ENCODE results near the gene USP12.

The USP12 gene

DNA sequence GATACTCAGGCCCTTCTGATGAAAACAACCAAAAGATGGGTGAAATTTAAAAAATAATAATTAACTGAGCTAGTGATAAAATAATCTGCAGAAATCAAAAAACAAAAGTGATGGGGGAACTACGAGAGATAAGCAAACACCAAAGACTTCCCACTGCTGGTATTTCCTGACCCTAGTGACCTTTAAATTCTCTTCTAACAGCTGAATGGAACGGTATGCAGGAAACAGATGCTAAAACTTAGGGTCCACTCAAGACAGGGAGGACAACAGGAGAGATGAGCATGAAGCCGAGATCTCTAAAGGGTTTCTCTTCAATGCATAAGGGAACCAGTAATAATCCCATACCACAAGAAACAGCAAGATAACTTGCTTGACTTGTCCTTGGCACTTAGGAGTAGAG, 50.8 kb downstream of the USP12 start:
- DNase-seq (ENCODE audit: low spot score) = no peak

DNA sequence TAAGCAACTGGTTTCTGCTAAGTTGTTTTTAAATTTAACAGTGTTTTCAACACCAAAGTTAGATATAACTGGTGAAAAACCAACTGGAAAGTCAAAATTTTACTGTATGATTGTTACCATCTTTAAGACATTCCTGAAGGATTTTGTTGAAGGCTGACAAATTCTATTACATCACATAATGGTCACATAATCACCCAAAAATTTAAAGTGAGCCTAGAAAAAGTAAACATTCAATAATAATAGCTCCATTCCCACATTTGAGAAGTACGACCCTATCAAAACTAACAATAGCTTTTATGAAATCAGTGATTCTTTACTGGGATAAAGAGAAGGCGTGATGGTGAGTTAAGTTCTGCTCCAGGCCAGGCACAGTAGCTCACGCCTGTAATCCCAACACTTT, 51.6 kb downstream of the USP12 start:
- no peak for DNase-seq (ENCODE audit: low spot score)

DNA sequence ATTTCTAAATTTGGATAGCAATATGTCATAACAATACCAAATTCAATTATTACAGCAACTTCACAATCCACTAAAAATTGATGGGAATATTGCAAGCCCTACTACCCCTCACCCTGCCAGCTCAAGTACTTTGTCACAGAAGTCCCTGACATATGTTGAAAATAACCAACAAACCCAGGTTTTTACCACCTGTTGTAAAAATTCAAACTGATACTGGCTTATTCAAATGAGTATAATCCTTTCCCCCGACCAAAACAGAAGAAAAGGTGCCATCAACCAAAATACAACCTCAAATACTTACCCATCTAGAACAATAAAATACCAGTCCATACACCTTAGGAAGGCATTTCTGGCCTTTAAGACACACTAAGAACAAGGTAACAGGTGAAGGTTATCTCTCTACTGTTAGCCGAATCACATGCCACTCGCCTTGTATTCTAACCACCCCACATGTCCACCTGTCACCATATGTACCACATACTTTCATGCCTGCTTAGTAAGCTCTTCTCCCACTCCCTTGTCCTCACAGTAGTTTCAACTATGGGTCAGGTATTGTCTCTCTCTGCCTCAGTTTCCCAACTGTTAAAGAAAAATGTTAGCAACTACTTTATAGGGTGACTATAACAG, 53.1 kb downstream of the USP12 start:
- no peak for DNase-seq (ENCODE audit: low spot score)

DNA sequence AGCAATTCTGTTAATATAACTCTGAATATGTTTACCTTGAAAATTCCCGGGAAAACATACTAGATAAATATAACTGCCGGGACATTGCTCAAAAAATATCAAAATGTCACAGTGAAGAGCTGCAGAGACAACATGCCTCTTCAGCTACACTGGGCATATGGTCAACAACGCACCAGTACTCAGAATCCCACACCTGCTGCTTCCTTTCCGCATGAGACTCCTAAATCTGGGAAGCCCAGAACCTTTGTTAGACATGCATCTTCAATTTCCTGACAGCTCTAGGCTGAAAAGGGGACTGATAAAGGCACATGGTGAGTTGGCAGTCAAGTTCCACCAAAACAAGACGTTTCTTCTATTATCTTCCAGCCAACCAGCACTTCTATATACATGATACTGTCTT, 53.7 kb downstream of the USP12 start:
- no peak for DNase-seq (ENCODE audit: low spot score)

DNA sequence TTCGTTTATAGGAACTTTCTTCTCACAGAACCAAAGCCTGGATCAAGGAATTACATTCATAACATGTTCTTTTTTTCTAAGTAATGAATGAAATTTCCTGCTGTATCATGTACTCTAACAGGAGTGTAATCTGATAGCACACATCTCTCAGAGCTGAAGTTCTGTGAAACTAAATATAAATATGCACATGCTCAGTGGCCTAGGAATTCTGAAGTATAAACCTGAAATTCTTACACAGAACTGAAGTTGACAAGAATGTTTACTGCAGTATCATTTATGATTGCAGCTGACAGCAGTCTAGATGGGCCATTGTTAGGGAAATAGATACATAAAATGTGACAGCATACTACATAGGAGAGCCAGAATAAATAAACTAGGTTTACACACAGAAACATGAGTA, 54.5 kb downstream of the USP12 start:
- DNase-seq (ENCODE audit: low spot score) = no peak

DNA sequence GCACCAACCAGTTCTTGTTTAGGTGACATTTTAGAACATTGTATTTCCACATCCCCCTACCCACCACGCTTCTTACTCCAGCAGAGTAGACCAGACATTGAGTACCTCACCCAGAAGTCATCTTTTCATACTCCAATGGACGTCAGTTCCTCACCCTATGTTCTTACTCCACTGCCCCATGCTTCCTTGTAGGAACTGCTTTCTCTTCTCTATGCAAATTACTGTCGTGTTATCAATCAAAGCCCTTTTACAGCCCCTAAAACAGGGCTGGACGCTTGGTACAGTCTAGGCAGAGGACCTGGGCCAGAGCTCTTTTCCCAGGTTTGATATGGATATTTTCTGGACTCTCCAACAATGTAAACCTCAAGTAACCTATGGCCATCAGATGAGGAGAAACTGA, 58.2 kb downstream of the USP12 start:
- no peak for DNase-seq (ENCODE audit: low spot score)

DNA sequence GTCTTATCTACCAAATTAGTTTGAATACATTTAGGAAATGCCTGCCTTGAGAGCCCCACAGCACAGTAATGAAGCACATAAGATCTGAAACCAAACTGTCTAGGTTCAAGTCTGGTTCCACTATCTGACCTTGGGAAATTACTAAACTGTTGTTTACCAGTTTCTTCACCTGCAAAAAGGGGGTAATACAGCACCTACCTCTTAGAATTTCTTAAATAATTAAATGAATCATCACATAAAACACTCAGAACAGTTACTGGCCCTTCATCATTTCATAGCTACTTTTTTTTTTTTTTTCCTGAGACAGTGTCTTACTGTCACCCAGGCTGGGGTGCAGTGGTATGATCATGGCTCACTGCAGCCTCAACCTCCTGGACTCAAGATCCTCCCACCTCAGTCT, 59.6 kb downstream of the USP12 start:
- DNase-seq (ENCODE audit: low spot score) = no peak

DNA sequence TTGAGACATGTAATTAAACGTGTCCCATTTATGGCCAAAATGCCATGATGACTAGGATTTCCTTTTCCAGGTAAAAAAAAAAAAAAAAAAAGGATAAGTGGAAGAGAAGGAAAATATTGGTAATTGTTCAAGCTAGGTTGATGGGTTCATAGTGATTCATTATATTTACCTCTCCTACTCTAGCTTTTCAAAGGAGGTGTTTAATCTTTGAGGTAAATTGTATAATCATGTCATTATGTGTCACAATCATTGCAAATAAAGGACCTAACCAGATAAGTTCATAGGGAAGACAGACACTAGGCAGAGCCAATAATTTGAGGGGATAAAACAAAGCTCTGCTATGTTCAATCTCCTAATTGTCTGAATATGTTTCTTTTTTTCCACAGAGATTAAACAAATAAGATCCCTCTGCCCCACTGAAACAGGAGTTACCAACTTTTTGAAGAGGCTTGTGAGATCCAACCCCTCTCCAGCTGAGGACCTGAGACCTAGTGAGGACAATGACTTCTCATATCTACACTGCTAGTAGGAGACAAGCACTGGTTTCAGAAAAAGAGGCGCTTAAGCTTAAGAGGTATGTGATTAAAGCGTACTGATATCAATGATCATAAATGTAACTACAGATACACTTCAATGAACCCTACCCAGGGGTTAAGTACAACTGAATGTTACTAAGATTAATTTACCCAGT, 61.4 kb downstream of the USP12 start:
- DNase-seq (ENCODE audit: low spot score) = no peak

DNA sequence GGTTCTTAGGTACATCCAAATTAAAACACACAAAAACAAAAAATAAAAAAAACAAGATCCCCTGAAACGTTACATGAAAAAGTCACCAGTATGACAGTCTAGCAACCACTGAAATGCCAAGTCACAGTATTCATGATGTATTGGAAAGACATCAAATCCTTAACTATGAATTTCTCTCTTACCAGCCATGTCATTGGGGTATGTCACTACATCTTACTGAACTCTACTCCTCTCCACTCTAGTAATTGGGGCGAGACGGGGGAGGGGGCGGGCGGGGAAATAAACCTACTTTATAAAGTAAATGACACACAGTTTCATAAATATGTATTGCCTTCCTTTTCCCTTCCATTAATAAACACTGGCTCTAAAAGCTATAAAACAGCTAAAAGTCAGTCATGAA, 65.5 kb downstream of the USP12 start:
- DNase-seq (ENCODE audit: low spot score) = no peak

DNA sequence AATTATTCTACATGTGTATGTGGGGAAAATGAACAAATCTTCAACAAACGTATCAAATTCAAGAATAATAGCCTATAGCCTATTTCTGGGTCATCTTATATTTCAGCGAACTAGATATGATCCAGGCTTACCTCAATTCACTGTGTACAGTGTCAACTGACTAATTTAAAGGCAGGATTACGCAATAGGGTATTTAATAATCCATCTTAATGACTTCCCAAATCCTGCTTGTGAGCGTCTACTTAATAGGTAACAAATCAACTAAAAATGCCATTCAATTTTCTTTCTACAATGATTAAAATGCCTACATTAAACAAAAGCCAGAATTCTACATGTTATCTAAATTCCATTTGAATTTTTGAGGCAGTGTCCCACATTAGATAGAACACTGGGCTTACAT, 67.0 kb downstream of the USP12 start:
- no peak for DNase-seq (ENCODE audit: low spot score)

DNA sequence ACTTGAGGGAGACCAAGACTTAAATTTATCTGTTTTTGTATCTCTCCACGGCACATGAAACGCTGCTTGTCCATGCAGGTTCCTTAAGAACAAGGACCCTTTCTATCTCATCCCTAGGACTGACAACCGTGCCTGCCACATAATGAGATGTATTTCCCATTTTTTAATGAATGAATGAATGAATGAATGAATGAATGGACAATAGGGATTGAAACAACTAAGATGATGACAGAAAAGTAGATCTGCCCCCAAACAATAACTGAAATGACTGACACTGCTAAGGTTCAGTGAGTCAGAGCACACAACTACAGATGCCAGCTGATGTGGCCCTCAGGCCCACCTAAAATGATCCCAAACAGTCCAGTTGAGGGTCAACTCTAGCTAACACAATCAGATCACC, 69.8 kb downstream of the USP12 start:
- DNase-seq (ENCODE audit: low spot score) = no peak

DNA sequence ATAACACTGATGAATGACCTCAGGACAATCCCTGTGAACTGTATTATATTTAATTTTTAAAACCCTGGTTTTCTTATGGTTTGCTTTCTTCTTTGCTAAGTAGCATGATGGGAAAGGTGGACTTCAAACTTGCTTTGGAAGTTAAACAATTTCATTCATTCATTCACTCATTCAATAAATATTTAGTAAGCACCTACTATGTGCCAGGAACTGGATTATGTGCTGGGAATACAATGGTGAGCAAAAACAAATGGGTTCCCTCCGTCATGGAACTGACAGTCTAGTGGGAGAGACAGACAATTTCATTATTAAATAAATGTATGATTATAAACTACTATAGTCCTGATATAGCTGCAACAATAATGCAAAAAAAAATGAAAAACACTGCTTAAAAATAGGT, 70.3 kb downstream of the USP12 start:
- DNase-seq (ENCODE audit: low spot score) = no peak

DNA sequence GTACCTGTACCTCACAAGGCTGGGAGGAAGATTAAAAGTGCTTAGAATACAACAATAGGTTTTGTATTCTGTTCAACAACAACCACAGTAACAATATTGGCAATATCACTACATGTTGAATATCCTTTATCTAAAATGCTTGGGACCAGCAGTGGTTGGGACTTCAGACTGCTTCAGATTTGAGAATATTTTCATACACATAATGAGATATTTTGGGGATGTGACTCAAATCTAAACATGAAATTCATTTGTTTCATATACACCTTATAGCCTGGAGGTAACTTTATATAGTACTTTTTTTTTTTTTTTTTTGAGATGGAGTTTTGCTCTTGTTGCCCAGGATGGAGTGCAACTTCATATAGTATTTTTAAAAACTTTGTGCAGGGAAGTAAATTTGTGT, 73.9 kb downstream of the USP12 start:
- DNase-seq (ENCODE audit: low spot score) = peak; percentile 25

DNA sequence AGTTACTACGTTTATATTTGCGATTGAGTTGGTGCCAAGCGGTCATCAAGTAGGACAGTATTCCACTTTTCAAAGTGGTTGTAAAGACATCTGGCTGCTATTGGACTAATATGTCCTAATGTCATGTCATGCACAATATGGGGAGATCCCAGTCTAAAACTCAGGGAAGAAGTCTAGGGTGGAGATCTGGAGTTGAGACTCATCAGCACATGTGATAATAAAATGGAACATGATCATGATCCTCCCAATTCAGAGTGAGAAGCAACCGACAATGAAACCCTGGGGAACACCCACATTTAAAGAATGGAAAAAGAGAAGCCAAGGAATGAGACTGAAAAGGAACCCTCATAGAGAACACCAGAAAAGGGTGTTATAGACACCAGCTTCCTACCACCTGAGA, 80.2 kb downstream of the USP12 start:
- no peak for DNase-seq (ENCODE audit: low spot score)

DNA sequence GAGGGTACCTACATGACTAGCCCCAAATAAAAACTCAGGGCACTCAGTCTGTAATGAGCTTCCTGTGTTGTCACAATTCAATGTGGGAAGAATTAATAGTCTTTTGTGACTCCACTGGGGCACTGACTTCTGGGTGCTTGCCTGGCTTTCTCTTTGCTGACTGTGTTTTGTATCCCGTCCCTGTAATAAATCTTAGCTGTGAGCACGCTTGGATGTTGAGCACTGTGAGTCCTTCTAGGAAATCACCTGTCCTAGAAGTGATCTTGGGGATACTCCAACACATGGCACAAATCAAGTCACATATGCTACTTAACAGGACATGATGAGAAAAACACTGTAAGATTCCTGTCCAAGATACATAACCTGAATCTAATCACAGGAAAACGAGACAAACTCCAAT, 83.0 kb downstream of the USP12 start:
- no peak for DNase-seq (ENCODE audit: low spot score)

DNA sequence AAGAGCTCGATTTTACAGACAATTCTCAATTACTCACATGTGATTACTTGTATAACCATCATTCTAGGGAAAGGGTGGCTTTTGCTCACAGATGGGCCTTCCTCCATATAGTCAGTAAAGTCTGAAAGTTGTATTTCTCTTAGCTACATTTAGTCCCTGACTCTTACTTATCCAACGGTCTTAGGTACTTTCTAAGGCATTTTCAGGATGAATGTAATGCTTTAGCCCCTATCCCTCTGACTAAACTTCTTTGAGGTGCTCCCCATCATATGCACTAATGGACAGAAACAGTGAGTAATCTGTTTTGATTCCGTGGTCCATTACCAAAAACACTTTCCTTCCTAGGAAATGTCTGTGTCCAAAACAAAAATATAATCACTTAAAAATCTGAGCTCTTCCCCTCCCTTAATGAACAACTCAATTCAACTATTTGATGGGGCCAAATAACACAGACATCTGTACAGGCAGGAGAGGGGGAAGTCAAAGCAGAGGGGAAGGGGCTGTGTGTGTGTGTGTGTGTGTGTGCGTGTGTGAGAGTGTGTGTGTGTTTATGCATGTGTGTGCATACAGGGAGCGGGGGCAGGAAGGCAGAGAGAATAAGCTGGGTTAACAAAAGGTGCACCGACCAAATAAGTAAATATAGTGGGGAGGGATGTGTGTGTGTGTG, 84.9 kb downstream of the USP12 start:
- no peak for DNase-seq (ENCODE audit: low spot score)

DNA sequence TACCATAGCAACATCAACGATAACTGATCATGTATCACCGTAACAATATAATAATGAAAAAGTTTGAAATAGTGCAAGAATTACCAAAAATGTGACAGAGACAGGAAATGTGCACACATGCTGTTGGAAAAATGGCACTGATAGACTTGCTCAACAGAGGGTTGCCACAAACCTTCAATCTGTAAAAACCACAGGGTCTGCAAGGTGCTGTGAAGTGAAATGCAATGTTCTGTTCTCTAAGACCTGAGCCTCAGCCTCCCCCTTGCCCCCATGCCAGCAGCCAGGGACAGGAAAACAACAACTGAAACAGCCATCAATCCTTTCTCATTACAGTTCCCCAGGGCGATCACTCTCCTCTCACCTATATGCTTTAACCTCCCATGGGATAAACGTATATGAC, 88.4 kb downstream of the USP12 start:
- DNase-seq (ENCODE audit: low spot score) = no peak

DNA sequence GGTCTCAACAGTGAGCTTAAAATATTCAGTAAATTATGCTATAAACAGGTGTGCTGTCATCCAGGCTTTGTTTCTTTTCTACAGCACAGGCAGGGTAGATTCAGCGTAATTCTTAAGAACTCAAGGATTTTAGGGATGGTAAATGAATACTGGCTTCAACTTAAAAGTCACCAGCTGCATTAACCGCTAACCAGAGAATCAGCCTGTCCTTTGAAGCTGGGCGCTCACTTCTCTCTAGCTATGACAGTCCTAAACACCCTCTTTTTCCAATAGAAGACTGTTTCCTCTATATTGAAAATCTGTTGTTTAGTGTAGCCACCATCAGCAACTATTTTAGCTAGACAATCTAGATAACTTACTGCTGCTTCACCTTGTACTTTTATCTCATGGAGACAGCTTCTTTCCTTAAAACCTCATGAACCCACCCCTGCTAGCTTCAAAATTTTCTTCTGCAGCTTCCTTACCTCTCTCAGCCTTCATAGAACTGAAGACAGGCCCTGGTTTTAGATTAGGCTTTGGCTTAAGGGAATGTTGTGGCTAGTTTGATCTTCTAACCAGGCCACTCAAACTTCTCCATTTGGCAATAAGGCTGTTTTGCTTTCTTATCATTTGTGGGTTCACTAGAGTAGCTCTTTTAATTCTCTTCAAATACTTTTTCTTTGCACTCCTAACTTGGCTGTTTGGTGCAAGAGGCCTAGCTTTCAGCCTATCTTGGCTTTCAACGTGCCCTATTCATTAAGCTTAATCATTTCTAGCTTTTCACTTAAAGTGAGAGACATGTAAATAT, 89.5 kb downstream of the USP12 start:
- DNase-seq (ENCODE audit: low spot score) = no peak

DNA sequence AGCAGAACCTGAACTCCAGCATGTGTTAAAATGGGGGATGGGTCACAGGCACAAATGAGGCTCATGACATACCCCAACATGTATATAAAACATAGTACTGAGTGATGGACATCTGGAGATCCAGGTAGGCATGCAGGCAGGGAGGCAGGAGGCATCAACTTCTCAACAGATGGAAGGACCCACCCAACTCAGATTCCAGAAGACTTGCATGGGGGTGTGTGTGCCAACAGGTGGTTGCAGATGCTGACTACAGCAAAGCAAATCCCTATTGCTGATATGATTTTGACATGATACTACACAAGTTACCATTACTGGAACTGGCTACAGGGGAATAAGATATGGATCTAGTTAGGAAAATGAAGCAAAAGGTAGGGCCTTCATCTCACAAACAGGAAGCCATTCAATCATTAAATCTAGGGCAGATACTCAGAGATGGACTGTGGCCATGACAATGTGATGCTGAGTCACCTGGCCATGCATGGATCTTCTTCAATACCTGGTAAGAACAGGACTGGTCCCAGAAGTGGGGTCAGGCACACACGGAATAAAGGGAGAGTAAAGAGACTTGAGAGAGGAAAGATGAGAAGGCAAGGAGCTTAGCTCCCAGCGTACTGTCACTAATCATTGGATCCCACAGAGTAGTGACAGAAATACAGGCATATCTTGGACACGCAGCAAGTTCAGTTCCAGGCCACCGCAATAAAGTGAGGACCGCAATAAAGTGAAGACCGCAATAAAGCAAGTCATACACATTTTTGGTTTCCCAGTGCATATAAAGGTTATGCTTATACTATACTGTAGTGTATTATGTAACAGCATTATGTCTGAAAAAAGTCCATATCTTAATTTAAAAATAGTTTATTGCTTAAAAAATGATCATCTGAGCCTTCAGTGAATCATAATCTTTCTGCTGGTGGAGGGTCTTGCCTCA, 91.3 kb downstream of the USP12 start:
- DNase-seq (ENCODE audit: low spot score) = no peak

DNA sequence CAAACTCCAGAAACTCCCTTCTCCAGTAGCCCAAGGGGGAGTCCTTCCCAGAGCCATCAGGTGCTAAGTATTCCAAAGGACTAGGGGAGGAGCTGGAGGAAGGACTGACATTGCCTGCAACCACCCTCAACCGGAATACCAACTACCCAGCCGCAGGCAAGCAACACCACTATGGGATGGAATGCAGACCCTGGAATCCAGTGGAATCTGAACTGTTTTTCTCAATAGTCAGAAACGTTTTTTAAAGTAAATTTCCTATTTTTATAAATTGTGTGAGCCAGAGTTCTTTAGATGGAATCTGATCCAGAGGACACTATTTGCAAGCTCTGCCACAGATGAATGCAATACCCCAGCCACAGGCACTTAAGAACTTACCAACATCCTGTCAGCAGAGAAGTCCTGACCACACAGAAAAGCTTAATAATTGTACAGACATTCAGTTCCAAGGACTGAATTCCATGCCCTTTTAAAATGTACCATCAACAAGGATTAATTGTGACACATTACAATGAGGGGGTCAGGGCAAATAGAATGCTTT, 92.1 kb downstream of the USP12 start:
- no peak for DNase-seq (ENCODE audit: low spot score)

DNA sequence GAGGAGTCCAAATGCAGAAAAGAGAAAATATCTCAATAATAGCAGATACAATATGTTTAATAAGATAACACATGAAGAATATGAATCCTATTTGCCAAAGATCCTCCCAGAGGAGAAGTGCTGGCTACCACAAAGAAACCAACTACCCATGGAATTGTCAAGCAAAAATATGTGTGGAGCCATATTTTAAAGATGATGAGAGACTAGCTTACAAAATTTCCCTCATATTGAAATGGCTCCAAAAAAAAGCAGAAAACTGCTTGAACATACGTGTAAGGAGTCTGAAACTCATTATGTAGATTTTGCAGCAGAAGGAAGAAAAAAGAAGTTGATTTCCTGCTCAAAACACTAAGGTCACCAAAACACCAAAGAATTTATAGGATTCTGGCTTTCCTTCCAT, 94.2 kb downstream of the USP12 start:
- no peak for DNase-seq (ENCODE audit: low spot score)

DNA sequence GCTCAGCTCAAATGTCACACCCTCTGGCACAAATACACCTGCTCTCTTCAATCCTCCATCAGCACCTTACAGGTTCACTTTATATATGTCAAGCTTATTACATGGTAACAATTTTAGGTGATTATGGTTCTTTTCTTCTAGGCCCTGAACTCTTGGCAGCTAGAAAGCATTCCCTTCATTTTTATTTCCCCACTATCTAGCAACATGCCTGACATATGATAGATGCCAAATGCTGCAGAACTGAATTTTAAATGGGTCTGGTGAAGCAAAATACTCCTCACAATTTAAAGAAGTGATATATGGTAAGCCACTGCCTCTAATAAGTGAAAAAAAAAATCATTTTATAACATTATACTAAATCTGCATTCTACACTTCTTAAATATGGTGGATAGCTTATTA, 95.2 kb downstream of the USP12 start:
- no peak for DNase-seq (ENCODE audit: low spot score)
